GM06990 (cell line): ENCODE measurements around the gene PGBD5.

Experiments
- DNase-seq: peaks from one replicate; pipeline ENCODE4 v3.0.0-alpha.2; 2011; ENCODE audit not compliant: insufficient read length; ENCODE audit errors: extremely low read depth
- H3K27me3 ChIP-seq: replicated peaks from 2 replicates; pipeline ENCODE4 v1.6.0; 2011; ENCODE audit warnings: low read length; ENCODE audit not compliant: control insufficient read depth, insufficient read depth
- H3K36me3 ChIP-seq: 2 replicates; pipeline ENCODE4 v1.5.1; 2011; ENCODE audit warnings: low read length; ENCODE audit not compliant: control insufficient read depth, insufficient read depth
- H3K4me3 ChIP-seq: replicated peaks from 2 replicates; pipeline ENCODE4 v1.5.1; 2011; ENCODE audit warnings: low read depth, mild to moderate bottlenecking, control low read depth, low read length
- TF ChIP-seq, protein P1 (sequence below): IDR thresholded peaks from 2 replicates; pipeline ENCODE4 v1.5.1; 2011; ENCODE audit warnings: low read length, control low read depth, mild to moderate bottlenecking, inconsistent platforms; ENCODE audit not compliant: insufficient read depth, poor library complexity, severe bottlenecking

Gene PGBD5

DNA sequence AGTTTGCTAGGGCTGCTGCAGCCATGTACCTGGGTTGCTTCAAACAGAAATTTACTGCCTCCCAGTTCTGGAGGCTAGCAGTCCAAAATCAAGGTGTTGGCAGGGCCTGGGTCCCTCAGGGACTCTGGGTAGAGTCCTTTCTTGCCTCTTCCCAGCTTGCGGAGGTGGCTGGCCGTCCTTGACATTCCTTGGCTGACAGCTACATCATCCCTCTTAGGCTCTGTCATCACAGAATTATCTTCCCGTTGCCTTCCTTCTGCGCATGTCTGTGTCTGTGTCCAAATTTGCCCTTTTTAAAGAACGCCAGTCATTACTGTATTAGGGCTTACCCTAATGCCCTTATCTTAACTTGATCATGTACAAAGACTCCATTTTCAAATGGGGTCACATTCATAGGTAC, 37.6 kb upstream of the PGBD5 start:
- no peak for DNase-seq
- TF ChIP-seq, protein P1, sequence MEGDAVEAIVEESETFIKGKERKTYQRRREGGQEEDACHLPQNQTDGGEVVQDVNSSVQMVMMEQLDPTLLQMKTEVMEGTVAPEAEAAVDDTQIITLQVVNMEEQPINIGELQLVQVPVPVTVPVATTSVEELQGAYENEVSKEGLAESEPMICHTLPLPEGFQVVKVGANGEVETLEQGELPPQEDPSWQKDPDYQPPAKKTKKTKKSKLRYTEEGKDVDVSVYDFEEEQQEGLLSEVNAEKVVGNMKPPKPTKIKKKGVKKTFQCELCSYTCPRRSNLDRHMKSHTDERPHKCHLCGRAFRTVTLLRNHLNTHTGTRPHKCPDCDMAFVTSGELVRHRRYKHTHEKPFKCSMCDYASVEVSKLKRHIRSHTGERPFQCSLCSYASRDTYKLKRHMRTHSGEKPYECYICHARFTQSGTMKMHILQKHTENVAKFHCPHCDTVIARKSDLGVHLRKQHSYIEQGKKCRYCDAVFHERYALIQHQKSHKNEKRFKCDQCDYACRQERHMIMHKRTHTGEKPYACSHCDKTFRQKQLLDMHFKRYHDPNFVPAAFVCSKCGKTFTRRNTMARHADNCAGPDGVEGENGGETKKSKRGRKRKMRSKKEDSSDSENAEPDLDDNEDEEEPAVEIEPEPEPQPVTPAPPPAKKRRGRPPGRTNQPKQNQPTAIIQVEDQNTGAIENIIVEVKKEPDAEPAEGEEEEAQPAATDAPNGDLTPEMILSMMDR: no peak
- Histone ChIP-seq H3K27me3 (no peaks in the 10 kb centered on the region), H3K4me3 (no peak overlapping the region), H3K36me3 (no peaks in the 10 kb centered on the region)

DNA sequence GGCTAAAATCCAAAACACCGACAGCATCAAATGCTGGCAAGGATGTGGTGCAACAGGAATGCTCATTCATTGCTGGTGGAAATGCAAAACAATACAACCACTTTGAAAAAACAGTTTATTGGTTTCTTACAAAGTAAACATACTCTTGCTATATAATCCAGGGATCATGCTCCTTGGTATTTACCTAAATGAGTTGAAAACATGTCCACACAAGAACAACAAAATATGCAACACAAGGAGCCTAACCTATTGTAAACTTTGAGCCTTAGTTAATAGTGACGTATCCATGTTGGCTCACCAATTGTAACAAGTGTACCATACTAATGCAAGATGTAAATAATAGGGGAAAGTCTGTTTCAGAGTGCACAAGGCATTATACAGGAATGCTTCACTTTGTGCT, 37.2 kb upstream of the PGBD5 start:
- TF ChIP-seq, protein P1: no peak
- no peaks in the 10 kb centered on the region for H3K36me3 ChIP-seq

DNA sequence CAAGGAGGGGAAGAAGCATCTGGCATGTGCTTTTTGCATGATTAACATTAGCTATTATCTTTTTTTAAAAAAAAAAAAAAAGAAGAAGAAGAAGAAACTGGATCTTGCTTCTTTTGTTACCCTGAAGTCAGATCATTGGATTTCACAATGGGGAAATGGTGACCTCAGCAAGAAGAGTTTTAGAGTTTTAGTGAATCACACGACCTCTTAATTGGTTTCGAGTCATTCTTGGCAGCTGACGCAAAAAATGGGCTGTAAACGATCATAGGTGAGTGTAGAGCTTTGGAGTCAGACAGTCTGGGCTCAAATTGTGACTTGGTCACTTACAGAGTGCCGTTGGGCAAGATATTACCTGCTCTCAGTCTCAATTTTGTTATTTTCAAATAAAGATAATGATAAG, 33.3 kb upstream of the PGBD5 start:
- no peaks in the 10 kb centered on the region for H3K36me3 ChIP-seq
- H3K4me3 ChIP-seq: no peak overlapping the region
- TF ChIP-seq, protein P1: no peak
- H3K27me3 ChIP-seq: no peaks in the 10 kb centered on the region
- DNase-seq: no peak

More for the DNA sequence above, 37.2 kb upstream of the PGBD5 start:
- no peaks in the 10 kb centered on the region for H3K27me3 ChIP-seq
- DNase-seq: no peak
- H3K4me3 ChIP-seq: no peak overlapping the region

DNA sequence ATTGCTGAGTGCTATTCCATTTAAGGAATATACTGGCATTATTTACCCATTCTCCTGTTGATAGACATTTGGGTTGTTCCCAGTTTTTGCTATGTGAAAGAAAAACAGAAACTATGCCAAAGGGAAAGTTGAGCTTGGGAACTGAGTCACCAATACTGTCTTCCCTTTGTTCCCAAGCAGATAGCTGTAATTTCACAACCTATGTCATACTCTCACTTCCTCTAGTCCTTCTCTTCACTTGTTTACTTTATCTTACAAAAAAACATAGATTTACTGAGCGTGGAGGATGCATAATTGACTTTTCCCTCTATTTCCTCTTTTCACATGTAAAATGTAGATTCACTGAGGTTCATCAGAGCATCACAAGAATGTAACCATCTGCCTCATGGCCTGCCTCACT, 32.4 kb upstream of the PGBD5 start:
- Histone ChIP-seq H3K36me3 (no peaks in the 10 kb centered on the region), H3K4me3 (no peak overlapping the region), H3K27me3 (no peaks in the 10 kb centered on the region)
- peak; percentile 11 for DNase-seq
- TF ChIP-seq, protein P1: no peak

DNA sequence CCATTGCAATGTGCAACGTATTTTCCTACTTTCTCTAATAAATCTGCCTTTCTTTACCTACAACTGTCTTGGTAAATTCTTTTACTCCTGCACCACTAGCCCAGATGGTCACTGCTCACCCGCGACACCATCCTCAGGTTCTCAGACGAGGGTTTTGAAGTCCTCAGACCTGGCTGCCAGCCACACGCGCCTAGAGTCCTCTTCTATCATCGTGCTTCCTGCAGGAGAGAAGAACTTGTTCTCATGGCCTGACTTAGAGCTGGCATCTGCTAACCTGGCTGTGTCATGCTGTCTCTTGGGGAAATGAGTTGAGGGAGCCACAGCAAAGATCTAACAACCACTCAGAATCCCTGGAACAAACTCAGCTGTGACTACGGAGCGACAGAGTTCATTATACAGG, 30.3 kb upstream of the PGBD5 start:
- TF ChIP-seq, protein P1: no peak
- DNase-seq: no peak
- H3K27me3 ChIP-seq: no peaks in the 10 kb centered on the region
- H3K4me3 ChIP-seq: no peak overlapping the region
- no peaks in the 10 kb centered on the region for H3K36me3 ChIP-seq

DNA sequence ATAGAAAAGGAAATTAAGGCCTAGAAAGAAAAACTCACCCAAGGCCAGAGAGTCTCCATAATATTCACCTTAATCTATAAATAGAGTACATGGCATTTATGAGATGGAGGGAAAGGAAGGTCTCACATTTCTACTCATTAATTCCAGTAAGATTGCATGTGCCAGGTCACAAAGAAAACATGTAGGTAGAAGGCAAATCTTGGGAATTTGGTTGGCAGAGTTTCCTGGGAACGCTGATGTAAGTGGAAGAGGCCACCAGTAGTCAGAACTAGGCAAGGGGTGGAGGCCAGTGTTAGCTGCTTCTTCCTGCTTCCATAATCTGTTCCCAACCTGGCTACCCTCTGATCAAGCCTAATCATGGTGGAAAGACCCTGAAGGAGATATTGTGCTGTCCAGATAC, 29.2 kb upstream of the PGBD5 start:
- no peaks in the 10 kb centered on the region for H3K27me3 ChIP-seq
- H3K36me3 ChIP-seq: no peaks in the 10 kb centered on the region
- TF ChIP-seq, protein P1: no peak

More for the DNA sequence above, 29.2 kb upstream of the PGBD5 start:
- no peak overlapping the region for H3K4me3 ChIP-seq
- no peak for DNase-seq
